T-cell (primary cell): ENCODE data around the gene KIZ. TPM values are rescaled to one million over a fixed set of nuclear protein-coding genes. Genes with fewer than 3 reads are reported as not detected.

Experiments
- ATAC-seq, 4 experiments: fragments of 200-7000 bp in 3 of 4; fragments of 150-1000 bp in 1 of 4; cut with Tn5 transposase; replicated peaks in 1 of 4; 1 replicate in 3 of 4; 2 replicates in 1 of 4; pipeline ENCODE4 v1.10.0; 2021; ENCODE audit warnings: moderate library complexity in 3 of 4, mild to moderate bottlenecking in 2 of 4, moderate number of reproducible peaks in 1 of 4
- CTCF ChIA-PET, 2 donors: fragments of 300-600 bp; sonication (Branson Sonifier 250); formaldehyde crosslinking; loops; one replicate each; lab custom pipeline; 2022; ENCODE audit warnings: antibody characterized with exemption in 2 of 2; lab: Charles Lee
- POLR2A ChIA-PET, 2 donors: fragments of 300-600 bp; sonication (Branson Sonifier 250); formaldehyde crosslinking; loops; one replicate each; lab custom pipeline; 2022; ENCODE audit warnings: antibody characterized with exemption in 2 of 2; lab: Charles Lee
- DNase-seq, 35 experiments: peaks; one replicate each; pipeline versions ENCODE4 v3.0.0 to v3.0.0-alpha.2; 2013 to 2023
- H3K27ac ChIP-seq: one replicate; pipeline ENCODE4 v1.5.1; 2013; ENCODE audit warnings: low read length
- H3K27me3 ChIP-seq, 2 experiments: replicated peaks in 1 of 2; 1 replicate in 1 of 2; 2 replicates in 1 of 2; pipeline versions ENCODE4 v1.6.1 to v1.7.0; 2013; ENCODE audit warnings: low read length in 1 of 2, mixed read lengths in 1 of 2; ENCODE audit not compliant: control insufficient read depth in 2 of 2, insufficient read depth in 2 of 2; ENCODE audit errors: extremely low read depth in 1 of 2
- H3K36me3 ChIP-seq, 2 donors: 1 replicate in 1 of 2; 2 replicates in 1 of 2; pipeline versions ENCODE4 v1.6.1 to v1.7.0; 2013; ENCODE audit warnings: low read length in 1 of 2; ENCODE audit not compliant: control insufficient read depth in 2 of 2, insufficient read depth in 1 of 2; ENCODE audit errors: extremely low read depth in 1 of 2
- H3K4me1 ChIP-seq, 2 experiments: 1 replicate in 1 of 2; 2 replicates in 1 of 2; pipeline versions ENCODE4 v1.6.1 to v1.7.0; 2013; ENCODE audit warnings: low read length in 2 of 2, mixed read lengths in 1 of 2; ENCODE audit not compliant: insufficient read depth in 2 of 2, control insufficient read depth in 1 of 2; ENCODE audit errors: extremely low read depth in 1 of 2
- H3K4me3 ChIP-seq, 2 donors: 1 replicate in 1 of 2; 2 replicates in 1 of 2; pipeline versions ENCODE4 v1.5.1 to v1.7.0; 2013; ENCODE audit warnings: mild to moderate bottlenecking in 2 of 2, low read length in 1 of 2, moderate library complexity in 1 of 2; ENCODE audit not compliant: control insufficient read depth in 1 of 2; ENCODE audit errors: extremely low read depth in 1 of 2
- H3K9me3 ChIP-seq: 2 replicates; pipeline ENCODE4 v1.7.0; 2013
- H3K27ac Mint-ChIP-seq, 2 donors: one replicate each; pipeline ENCODE4 v1.8.0; 2020 to 2021; ENCODE audit warnings: mild to moderate bottlenecking in 2 of 2, mixed read lengths in 2 of 2
- H3K27me3 Mint-ChIP-seq, 2 donors: one replicate each; pipeline ENCODE4 v1.8.0; 2021 to 2022; ENCODE audit warnings: mixed read lengths in 2 of 2
- H3K36me3 Mint-ChIP-seq: one replicate; pipeline ENCODE4 v1.8.0; 2021; ENCODE audit warnings: mixed read lengths
- H3K4me1 Mint-ChIP-seq, 3 donors: one replicate each; pipeline ENCODE4 v1.8.0; 2020 to 2022; ENCODE audit warnings: mixed read lengths in 3 of 3, mild to moderate bottlenecking in 1 of 3
- H3K4me3 Mint-ChIP-seq, 3 donors: one replicate each; pipeline ENCODE4 v1.8.0; 2020 to 2022; ENCODE audit warnings: mild to moderate bottlenecking in 3 of 3, mixed read lengths in 3 of 3, moderate library complexity in 3 of 3
- H3K9me3 Mint-ChIP-seq, 3 donors: one replicate each; pipeline ENCODE4 v1.8.0; 2020 to 2022; ENCODE audit warnings: mixed read lengths in 3 of 3
- WGBS: methylation state at CpG from one replicate; pipeline ENCODE4 v1.1.5; 2013; ENCODE audit warnings: missing lambda C conversion rate; ENCODE audit not compliant: insufficient coverage; 5-methylcytosine and 5-hydroxymethylcytosine counted together
- total RNA-seq, 35 experiments: library from RNA in 6 of 35; stranded (reverse) in 6 of 35; fragments of 120-200 nt in 1 of 35; gene quantifications; one replicate each; pipeline versions ENCODE4 v1.2.1 to v1.2.4 and lab custom pipeline; 2013 to 2026

Gene KIZ
- total RNA-seq, 5 donors from 2014 or later (not counting 1 experiment from before 2014, with no cell fraction given): 30.1 to 44.0 (median 41.2) TPM

GRCh38 chr20:21190869-21191268, 65.0 kb downstream of the KIZ start:
- Mint-ChIP-seq H3K27ac (no peak overlapping the region), H3K4me1 (no peaks in the 10 kb centered on the region), H3K4me3 (no peak overlapping the region), H3K9me3 (no peaks in the 10 kb centered on the region), H3K27me3 (no peaks in the 10 kb centered on the region), H3K36me3 (peaks cover 39% of the 10 kb centered on the region)
- ATAC-seq (no peak), DNase-seq (no peak)
- Histone ChIP-seq H3K27me3 (no peaks in the 10 kb centered on the region), H3K9me3 (no peaks in the 10 kb centered on the region), H3K4me3 (no peak overlapping the region), H3K4me1 (no peaks in the 10 kb centered on the region), H3K36me3 (peaks cover 0 to 16% of the 10 kb centered on the region in 2 donors), H3K27ac (no peak overlapping the region)
- ChIA-PET POLR2A (interaction anchor here in 1 of 2 donors (0.7 kb wide), 1 partner anchor 35 kb away, joined by 3 read pairs; no protein-coding TSS in a partner anchor), CTCF (no interaction called here)
- WGBS: no CpG with 5 or more reads among the region's 1 CpG

- H3K9me3 ChIP-seq: no peaks in the 10 kb centered on the region
- no peaks in the 10 kb centered on the region for H3K27me3 ChIP-seq
- Mint-ChIP-seq H3K9me3 (no peaks in the 10 kb centered on the region), H3K4me1 (no peaks in the 10 kb centered on the region), H3K27ac (no peak overlapping the region), H3K36me3 (peaks cover 36% of the 10 kb centered on the region), H3K4me3 (no peak overlapping the region), H3K27me3 (no peaks in the 10 kb centered on the region)
- no CpG with 5 or more reads among the region's 5 CpGs for WGBS
- DNase-seq: no peak
- POLR2A ChIA-PET: interaction anchor here in 1 of 2 donors (0.6 kb wide), 1 partner anchor 56 kb away, joined by 3 read pairs; no protein-coding TSS in a partner anchor
- CTCF ChIA-PET: no interaction called here
- no peak for ATAC-seq
- H3K36me3 ChIP-seq: peaks cover 0 to 16% of the 10 kb centered on the region in 2 donors
- no peaks in the 10 kb centered on the region for H3K4me1 ChIP-seq
- H3K27ac ChIP-seq: no peak overlapping the region
- H3K4me3 ChIP-seq: no peak overlapping the region
Measured at GRCh38 chr20:21191839-21192238, 66.0 kb downstream of the KIZ start.

GRCh38 chr20:21202259-21202658, 76.4 kb downstream of the KIZ start:
- no peak for DNase-seq
- Mint-ChIP-seq H3K4me1 (no peaks in the 10 kb centered on the region), H3K27me3 (no peaks in the 10 kb centered on the region), H3K9me3 (no peaks in the 10 kb centered on the region), H3K36me3 (peaks cover 24% of the 10 kb centered on the region), H3K4me3 (no peak overlapping the region), H3K27ac (no peak overlapping the region)
- WGBS: 100% methylated on average over 2 of the region's 2 CpGs
- CTCF ChIA-PET: interaction anchor here in 1 of 2 donors (0.6 kb wide), 1 partner anchor 35 kb away, joined by 3 read pairs; no protein-coding TSS in a partner anchor
- no peak for ATAC-seq
- Histone ChIP-seq H3K4me1 (no peaks in the 10 kb centered on the region), H3K27me3 (no peaks in the 10 kb centered on the region), H3K4me3 (no peak overlapping the region), H3K36me3 (peaks cover 0 to 9% of the 10 kb centered on the region in 2 donors), H3K9me3 (no peaks in the 10 kb centered on the region), H3K27ac (no peak overlapping the region)
- POLR2A ChIA-PET: no interaction called here

GRCh38 chr20:21203088-21203656, 77.3 kb downstream of the KIZ start:
- Mint-ChIP-seq H3K27ac (no peak overlapping the region), H3K27me3 (no peaks in the 10 kb centered on the region), H3K36me3 (peaks cover 27% of the 10 kb centered on the region), H3K9me3 (no peaks in the 10 kb centered on the region), H3K4me3 (no peak overlapping the region), H3K4me1 (no peaks in the 10 kb centered on the region)
- H3K9me3 ChIP-seq: no peaks in the 10 kb centered on the region
- no peak overlapping the region for H3K27ac ChIP-seq
- H3K4me1 ChIP-seq: no peaks in the 10 kb centered on the region
- ChIA-PET CTCF (no interaction called here), POLR2A (no interaction called here)
- peaks cover 0 to 9% of the 10 kb centered on the region in 2 donors for H3K36me3 ChIP-seq
- no CpG with 5 or more reads among the region's 4 CpGs for WGBS
- no peak overlapping the region for H3K4me3 ChIP-seq
- H3K27me3 ChIP-seq: no peaks in the 10 kb centered on the region
- DNase-seq (no peak), ATAC-seq (no peak)

GRCh38 chr20:21206584-21206983, 80.7 kb downstream of the KIZ start:
- Mint-ChIP-seq H3K27me3 (no peaks in the 10 kb centered on the region), H3K4me3 (no peak overlapping the region), H3K36me3 (peaks cover 31% of the 10 kb centered on the region), H3K27ac (no peak overlapping the region), H3K9me3 (no peaks in the 10 kb centered on the region), H3K4me1 (no peaks in the 10 kb centered on the region)
- H3K36me3 ChIP-seq: peaks cover 0 to 13% of the 10 kb centered on the region in 2 donors
- H3K4me3 ChIP-seq: no peak overlapping the region
- H3K27ac ChIP-seq: no peak overlapping the region
- H3K27me3 ChIP-seq: no peaks in the 10 kb centered on the region
- no peaks in the 10 kb centered on the region for H3K9me3 ChIP-seq
- no peak for DNase-seq
- H3K4me1 ChIP-seq: no peaks in the 10 kb centered on the region
- WGBS: 100% methylated on average over 1 of the region's 3 CpGs
- ChIA-PET POLR2A (no interaction called here), CTCF (no interaction called here)
- no peak for ATAC-seq

- H3K36me3 Mint-ChIP-seq: peaks cover 42% of the 10 kb centered on the region
- CTCF ChIA-PET: interaction anchor here in 1 of 2 donors (0.5 kb wide), 1 partner anchor 49 kb away, joined by 3 read pairs; no protein-coding TSS in a partner anchor
- 100% methylated on average over 1 of the region's 3 CpGs for WGBS
Measured at GRCh38 chr20:21208999-21209398, 83.1 kb downstream of the KIZ start.

More at GRCh38 chr20:21208999-21209398, 83.1 kb downstream of the KIZ start:
- POLR2A ChIA-PET: no interaction called here
- no peak for ATAC-seq
- H3K9me3 ChIP-seq: no peaks in the 10 kb centered on the region
- Mint-ChIP-seq H3K27ac (no peak overlapping the region), H3K4me3 (no peak overlapping the region), H3K4me1 (no peaks in the 10 kb centered on the region), H3K27me3 (no peaks in the 10 kb centered on the region), H3K9me3 (no peaks in the 10 kb centered on the region)
- peaks cover 2 to 16% of the 10 kb centered on the region in 2 donors for H3K36me3 ChIP-seq
- H3K4me3 ChIP-seq: no peak overlapping the region
- H3K4me1 ChIP-seq: no peaks in the 10 kb centered on the region
- H3K27me3 ChIP-seq: no peaks in the 10 kb centered on the region
- no peak overlapping the region for H3K27ac ChIP-seq
- DNase-seq: no peak
